Measurements from ENCODE around the gene REM2. TPM values are rescaled to one million over a fixed set of nuclear protein-coding genes. Genes with fewer than 3 reads are reported as not detected.
A peak's percentile ranks its signal among the peaks of the same experiment; 100 is the strongest.

The REM2 gene
- total RNA-seq, 1 experiment from 2014 or later, result not detected

GRCh38 chr14:22928237-22929103 is 45.4 kb downstream of the REM2 start:
- no peak for DNase-seq (ENCODE audit: low read depth)

- DNase-seq (ENCODE audit: low read depth), result peak; percentile 100
These were observed 46.3 kb downstream of the REM2 start, which contains the start of gene PRMT5 for GRCh38 chr14:22929104-22929960. PRMT5 (minus strand) TSS chr14:22929376; CDS start chr14:22929361, 15 bp downstream.

GRCh38 chr14:22929961-22930364 is 46.9 kb downstream of the REM2 start:
- no peak for DNase-seq (ENCODE audit: low read depth)

- DNase-seq (ENCODE audit: low read depth), result no peak
These were observed 49.1 kb downstream of the REM2 start for GRCh38 chr14:22932146-22932545.

GRCh38 chr14:22935156-22935555 is 52.1 kb downstream of the REM2 start:
- no peak for DNase-seq (ENCODE audit: low read depth)

Small RNA genes within 50 kb of the gene (small RNA-seq; reads per million reads assigned to genes)
- not detected for gene RF00019

Other genes starting within 250 kb of the REM2 start
- gene OR6J1, start 238.9 kb upstream of the REM2 start, total RNA-seq (2014; rRNA removed; shearing (Covaris generic)), result not detected in 2 replicates
- 150 and 207 TPM in 2 replicates for gene OXA1L, start 116.5 kb upstream of the REM2 start, total RNA-seq (2014; rRNA removed; shearing (Covaris generic))
- gene SLC7A7, start 67.8 kb upstream of the REM2 start, total RNA-seq (2014; rRNA removed; shearing (Covaris generic)), result 1.1 and 2.0 TPM in 2 replicates
- 106 and 146 TPM in 2 replicates for gene MRPL52, start 53.3 kb upstream of the REM2 start, total RNA-seq (2014; rRNA removed; shearing (Covaris generic))
- gene MMP14, start 46.6 kb upstream of the REM2 start, total RNA-seq (2014; rRNA removed; shearing (Covaris generic)), result 480 and 530 TPM in 2 replicates
- gene LRP10, start 11.5 kb upstream of the REM2 start, total RNA-seq (2014; rRNA removed; shearing (Covaris generic)), result 65.5 and 86.0 TPM in 2 replicates
- 34.0 and 38.1 TPM in 2 replicates for gene RBM23, start 35.9 kb downstream of the REM2 start, total RNA-seq (2014; rRNA removed; shearing (Covaris generic))
- gene PRMT5, start 46.2 kb downstream of the REM2 start, total RNA-seq (2014; rRNA removed; shearing (Covaris generic)), result 127 TPM in 2 replicates
- 55.6 and 70.9 TPM in 2 replicates for gene HAUS4, start 73.9 kb downstream of the REM2 start, total RNA-seq (2014; rRNA removed; shearing (Covaris generic))
- 89.2 and 89.8 TPM in 2 replicates for gene AJUBA, start 99.3 kb downstream of the REM2 start, total RNA-seq (2014; rRNA removed; shearing (Covaris generic))
- 4.6 and 7.4 TPM in 2 replicates for gene C14orf93, start 126.9 kb downstream of the REM2 start, total RNA-seq (2014; rRNA removed; shearing (Covaris generic))
- 335 and 366 TPM in 2 replicates for gene PSMB5, start 151.7 kb downstream of the REM2 start, total RNA-seq (2014; rRNA removed; shearing (Covaris generic))
- 0.10 TPM in 1 of 2 replicates, not detected in the other for gene PSMB11, start 159.0 kb downstream of the REM2 start, total RNA-seq (2014; rRNA removed; shearing (Covaris generic))
- gene CDH24, start 174.3 kb downstream of the REM2 start, total RNA-seq (2014; rRNA removed; shearing (Covaris generic)), result 15.3 and 18.2 TPM in 2 replicates
- gene ACIN1, start 211.9 kb downstream of the REM2 start, total RNA-seq (2014; rRNA removed; shearing (Covaris generic)), result 78.0 and 89.7 TPM in 2 replicates
- gene C14orf119, start 212.3 kb downstream of the REM2 start, total RNA-seq (2014; rRNA removed; shearing (Covaris generic)), result 82.8 and 89.1 TPM in 2 replicates
- not detected in 2 replicates for gene CIROP, start 221.8 kb downstream of the REM2 start, total RNA-seq (2014; rRNA removed; shearing (Covaris generic))
- 0.13 TPM in 1 of 2 replicates, not detected in the other for gene CEBPE, start 236.0 kb downstream of the REM2 start, total RNA-seq (2014; rRNA removed; shearing (Covaris generic))